Measurements from ENCODE around the gene SLC26A11.

DNA sequence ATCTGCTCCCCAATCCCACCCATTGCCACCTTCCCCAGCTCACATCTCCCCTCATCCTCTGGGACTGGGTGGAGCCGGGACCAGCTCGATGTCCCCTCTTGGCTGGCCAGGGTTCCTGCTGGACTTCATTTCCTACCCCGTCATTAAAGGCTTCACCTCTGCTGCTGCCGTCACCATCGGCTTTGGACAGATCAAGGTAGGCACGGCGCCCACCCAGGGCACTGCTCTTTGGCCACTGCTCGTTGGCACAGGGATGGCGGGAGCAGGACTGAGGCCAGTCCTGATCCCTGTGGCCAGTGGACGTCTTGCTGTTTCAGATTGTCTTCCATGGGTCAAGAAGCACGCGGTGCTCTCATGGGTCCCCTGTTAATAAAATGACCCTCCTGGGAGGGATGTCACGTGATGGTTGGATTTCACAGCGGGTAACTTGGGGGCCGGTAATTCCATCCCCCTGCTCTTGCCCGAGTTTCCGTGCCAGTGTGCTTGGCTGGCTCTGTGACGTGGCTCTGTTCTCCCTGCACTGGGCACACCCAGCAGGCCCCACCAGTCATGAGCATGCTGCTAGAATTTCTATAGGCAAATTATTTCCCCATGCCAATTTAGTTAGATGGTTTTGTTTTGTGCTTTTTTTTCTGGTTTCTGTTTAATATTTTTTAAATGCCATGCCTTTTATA, 3.1 kb downstream of the SLC26A11 start:
- TF ChIP-seq, protein P1, sequence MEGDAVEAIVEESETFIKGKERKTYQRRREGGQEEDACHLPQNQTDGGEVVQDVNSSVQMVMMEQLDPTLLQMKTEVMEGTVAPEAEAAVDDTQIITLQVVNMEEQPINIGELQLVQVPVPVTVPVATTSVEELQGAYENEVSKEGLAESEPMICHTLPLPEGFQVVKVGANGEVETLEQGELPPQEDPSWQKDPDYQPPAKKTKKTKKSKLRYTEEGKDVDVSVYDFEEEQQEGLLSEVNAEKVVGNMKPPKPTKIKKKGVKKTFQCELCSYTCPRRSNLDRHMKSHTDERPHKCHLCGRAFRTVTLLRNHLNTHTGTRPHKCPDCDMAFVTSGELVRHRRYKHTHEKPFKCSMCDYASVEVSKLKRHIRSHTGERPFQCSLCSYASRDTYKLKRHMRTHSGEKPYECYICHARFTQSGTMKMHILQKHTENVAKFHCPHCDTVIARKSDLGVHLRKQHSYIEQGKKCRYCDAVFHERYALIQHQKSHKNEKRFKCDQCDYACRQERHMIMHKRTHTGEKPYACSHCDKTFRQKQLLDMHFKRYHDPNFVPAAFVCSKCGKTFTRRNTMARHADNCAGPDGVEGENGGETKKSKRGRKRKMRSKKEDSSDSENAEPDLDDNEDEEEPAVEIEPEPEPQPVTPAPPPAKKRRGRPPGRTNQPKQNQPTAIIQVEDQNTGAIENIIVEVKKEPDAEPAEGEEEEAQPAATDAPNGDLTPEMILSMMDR (optimal IDR thresholded peaks at IDR 0.05 in 1 of 3, IDR thresholded peaks at IDR 0.05 in 1 of 3, conservative IDR thresholded peaks at IDR 0.05 in 1 of 3; ENCODE audit: extremely low read depth in 1 of 3, insufficient read depth in 2 of 3, low read length in 3 of 3), result no peak
- no peak for TF ChIP-seq EZH2 (IDR thresholded peaks at IDR 0.05; ENCODE audit: low read length)
